H1 (cell line): Measurements from ENCODE around the gene ZBTB25.

Experiments used
- CREB1 ChIP-seq: IDR thresholded peaks from 2 replicates; pipeline ENCODE4 v1.6.1; 2012; ENCODE audit warnings: inconsistent platforms
- CTCF ChIP-seq, 3 experiments: IDR thresholded peaks; 1 replicate in 2 of 3; 2 replicates in 1 of 3; pipeline versions ENCODE4 v1.5.1 to v1.6.1; 2011; ENCODE audit warnings: low read length in 3 of 3, mild to moderate bottlenecking in 3 of 3, inconsistent platforms in 2 of 3, low read depth in 1 of 3, moderate library complexity in 1 of 3; ENCODE audit not compliant: insufficient read depth in 1 of 3; ENCODE audit errors: control extremely low read depth in 1 of 3
- HDAC2 ChIP-seq, 2 experiments: fragments of 300-600 bp in 1 of 2; sonication (generic) in 1 of 2; IDR thresholded peaks; 2 replicates each; pipeline ENCODE4 v1.6.1; 2011 to 2012; ENCODE audit warnings: low read depth in 2 of 2, low read length in 2 of 2, mild to moderate bottlenecking in 2 of 2, moderate library complexity in 2 of 2, borderline replicate concordance in 1 of 2, inconsistent platforms in 1 of 2
- POLR2A ChIP-seq, 2 experiments: IDR thresholded peaks; 1 replicate in 1 of 2; 2 replicates in 1 of 2; pipeline ENCODE4 v1.6.1; 2011; ENCODE audit warnings: low read depth in 2 of 2, low read length in 2 of 2, mild to moderate bottlenecking in 2 of 2; ENCODE audit errors: control extremely low read depth in 1 of 2

GRCh38 chr14:64405295-64405694 lies 98.3 kb downstream of the ZBTB25 start:
- TF ChIP-seq CTCF (IDR thresholded peaks at IDR 0.05; ENCODE audit: control extremely low read depth in 1 of 3, insufficient read depth in 1 of 3, low read depth in 1 of 3, low read length in 3 of 3) (no peak), POLR2A (IDR thresholded peaks at IDR 0.05; ENCODE audit: control extremely low read depth in 1 of 2, low read depth in 2 of 2, low read length in 2 of 2) (no peak), HDAC2 (IDR thresholded peaks at IDR 0.05; ENCODE audit: borderline replicate concordance in 1 of 2, low read depth in 2 of 2, low read length in 2 of 2) (no peak), CREB1 (no peak)
